Measurements from ENCODE around the gene NR1D1. TPM values are rescaled to one million over a fixed set of nuclear protein-coding genes. Genes with fewer than 3 reads are reported as not detected.

Gene NR1D1
- total RNA-seq, 1 experiment from 2014 or later, result 63.7 TPM

DNA sequence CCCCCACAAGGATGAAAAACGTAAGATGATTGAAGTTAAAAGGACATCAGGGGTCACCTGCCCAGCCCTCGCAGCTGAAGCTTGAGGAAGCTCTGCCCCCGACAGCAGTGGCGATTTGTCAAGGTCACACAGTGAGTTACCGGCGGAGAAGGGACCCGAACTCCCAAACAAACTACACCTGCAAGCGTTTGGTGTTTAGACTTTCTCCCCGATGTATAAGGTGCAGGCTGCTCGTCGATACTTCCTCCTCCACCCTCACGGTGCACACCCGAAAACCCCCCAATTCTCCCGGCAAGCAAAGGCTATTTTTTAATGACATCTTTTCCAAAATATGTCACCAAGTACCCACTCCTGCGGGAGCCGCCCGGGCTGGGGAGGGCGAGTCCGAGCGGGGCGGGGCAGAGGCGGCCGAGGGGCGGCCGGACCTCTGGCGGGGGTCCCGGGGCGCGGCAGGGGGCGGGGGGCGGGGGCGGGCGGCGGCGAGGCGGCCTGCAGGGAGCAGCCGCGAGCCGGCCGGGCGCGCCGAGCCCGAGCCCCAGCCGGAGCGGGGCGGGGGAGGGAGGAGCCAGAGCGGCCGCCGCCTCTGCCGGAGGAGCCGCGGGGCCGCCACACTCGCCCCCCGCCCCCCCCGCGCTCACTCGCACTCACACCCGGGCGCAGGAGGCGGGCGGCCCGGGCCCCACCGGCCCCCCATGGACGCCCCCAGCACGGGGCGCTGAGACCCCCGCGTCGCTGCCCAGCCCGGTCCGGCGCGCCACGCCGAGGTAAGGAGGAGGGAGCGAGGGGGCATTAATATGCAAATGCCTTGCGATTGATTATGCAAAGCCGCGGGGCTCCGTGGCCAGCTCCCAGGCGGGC, 37.8 kb downstream of the NR1D1 start, which contains the start of gene THRA:
TSS of gene THRA (plus strand) at position 637 of the 858 bp plus-strand sequence. CDS start 11,524 bp downstream, outside the sequence.
- no peaks in the 10 kb centered on the region for H3K27me3 ChIP-seq (ENCODE audit: insufficient read depth, low read length)
- intact Hi-C loops (cut with micrococcal nuclease), result no loop called here
- H3K9ac ChIP-seq (ENCODE audit: low read length), result peak within 1 kb of the TSS; percentile 82
- POLR2A ChIA-PET, result interaction anchor here (0.9 to 1.9 kb wide), 2 partner anchors 9 to 37 kb away, joined by 5 to 6 read pairs; partner anchors contain the start of gene NR1D1
- peak within 1 kb of the TSS; percentile 88 for H3K27ac ChIP-seq (ENCODE audit: low read depth, low read length)
- peak within 1 kb of the TSS; percentile 96 for H3K4me2 ChIP-seq (ENCODE audit: low read length)
- no peaks in the 10 kb centered on the region for H3K9me3 ChIP-seq (ENCODE audit: control insufficient read depth in 1 of 2, insufficient read depth in 1 of 2, low read depth in 1 of 2, low read length in 2 of 2)
- peaks cover 27 to 37% of the 10 kb centered on the region in 2 experiments for H3K4me1 ChIP-seq (ENCODE audit: control insufficient read depth in 1 of 2, insufficient read depth in 2 of 2, low read length in 2 of 2)
- peak within 1 kb of the TSS; percentile 78 for H2AFZ ChIP-seq (ENCODE audit: low read depth, low read length, poor library complexity, severe bottlenecking)
- H3K79me2 ChIP-seq (ENCODE audit: insufficient read depth, low read length), result no peaks in the 10 kb centered on the region
- H3K9me2 ChIP-seq (ENCODE audit: insufficient read depth), result no peaks in the 10 kb centered on the region
- no peaks in the 10 kb centered on the region for H3K36me3 ChIP-seq (ENCODE audit: control insufficient read depth in 1 of 2, insufficient read depth in 2 of 2, low read length in 2 of 2)
- RAD21 ChIA-PET (ENCODE audit: low non-redundant PET in 1 of 2, low total read pairs in 2 of 2, uncharacterized antibody in 2 of 2, unreplicated experiment in 2 of 2), result interaction anchor here in 1 of 2 experiments (0.9 kb wide), 1 partner anchor 49 kb away, joined by 3 read pairs; no protein-coding TSS in a partner anchor
- no peaks in the 10 kb centered on the region for H4K20me1 ChIP-seq (ENCODE audit: insufficient read depth)
- CTCF ChIA-PET, result interaction anchor here (0.6 to 1.0 kb wide), 2 partner anchors 13 to 37 kb away, joined by 3 to 7 read pairs; no protein-coding TSS in a partner anchor
- DNase-seq (ENCODE audit: low read depth, low spot score), result no peak
- ATAC-seq, result peak; percentile 88
- peak within 1 kb of the TSS; percentile 81 to 92 for H3K4me3 ChIP-seq (replicated peaks in 1 of 2; ENCODE audit: low read depth in 1 of 2, low read length in 2 of 2)
- no TSS peak for BruUV-seq (replicated peaks)
- peak; percentile 32; the same call in 1 of the 2 replicates for TF ChIP-seq POLR2AphosphoS5 (IDR thresholded peaks at IDR 0.05; ENCODE audit: low read depth, low read length)
- TF ChIP-seq, protein P1, sequence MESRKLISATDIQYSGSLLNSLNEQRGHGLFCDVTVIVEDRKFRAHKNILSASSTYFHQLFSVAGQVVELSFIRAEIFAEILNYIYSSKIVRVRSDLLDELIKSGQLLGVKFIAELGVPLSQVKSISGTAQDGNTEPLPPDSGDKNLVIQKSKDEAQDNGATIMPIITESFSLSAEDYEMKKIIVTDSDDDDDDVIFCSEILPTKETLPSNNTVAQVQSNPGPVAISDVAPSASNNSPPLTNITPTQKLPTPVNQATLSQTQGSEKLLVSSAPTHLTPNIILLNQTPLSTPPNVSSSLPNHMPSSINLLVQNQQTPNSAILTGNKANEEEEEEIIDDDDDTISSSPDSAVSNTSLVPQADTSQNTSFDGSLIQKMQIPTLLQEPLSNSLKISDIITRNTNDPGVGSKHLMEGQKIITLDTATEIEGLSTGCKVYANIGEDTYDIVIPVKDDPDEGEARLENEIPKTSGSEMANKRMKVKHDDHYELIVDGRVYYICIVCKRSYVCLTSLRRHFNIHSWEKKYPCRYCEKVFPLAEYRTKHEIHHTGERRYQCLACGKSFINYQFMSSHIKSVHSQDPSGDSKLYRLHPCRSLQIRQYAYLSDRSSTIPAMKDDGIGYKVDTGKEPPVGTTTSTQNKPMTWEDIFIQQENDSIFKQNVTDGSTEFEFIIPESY (IDR thresholded peaks at IDR 0.05; ENCODE audit: extremely low read depth, insufficient replicate concordance, low read length), result no peak
- no peak for TF ChIP-seq CBX3 (IDR thresholded peaks at IDR 0.05; ENCODE audit: low read depth)
- TF ChIP-seq, protein P2, sequence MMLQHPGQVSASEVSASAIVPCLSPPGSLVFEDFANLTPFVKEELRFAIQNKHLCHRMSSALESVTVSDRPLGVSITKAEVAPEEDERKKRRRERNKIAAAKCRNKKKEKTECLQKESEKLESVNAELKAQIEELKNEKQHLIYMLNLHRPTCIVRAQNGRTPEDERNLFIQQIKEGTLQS (IDR thresholded peaks at IDR 0.05), result no peak
- no peak for TF ChIP-seq SRF (IDR thresholded peaks at IDR 0.05; ENCODE audit: low read depth)
- no peak for TF ChIP-seq CEBPB (IDR thresholded peaks at IDR 0.05; ENCODE audit: low read depth)
